Activated naive CD8-positive, alpha-beta T cell treated with anti-CD3 and anti-CD28 coated beads, Interleukin-2, amount 50 U/mL, for 24 hours (primary cell): ENCODE measurements around the gene GNAI2.
A peak's percentile ranks its signal among the peaks of the same experiment; 100 is the strongest.

Experiments used
- ATAC-seq: fragments of 150-1000 bp; cut with Tn5 transposase; one replicate; pipeline ENCODE4 v1.10.0; 2021
- DNase-seq: peaks from one replicate; pipeline ENCODE4 v3.0.0; 2021
- H3K27ac Mint-ChIP-seq: one replicate; pipeline ENCODE4 v1.8.0; 2021; ENCODE audit warnings: mild to moderate bottlenecking, mixed read lengths
- H3K27me3 Mint-ChIP-seq: one replicate; pipeline ENCODE4 v1.8.0; 2021; ENCODE audit warnings: mixed read lengths
- H3K36me3 Mint-ChIP-seq: one replicate; pipeline ENCODE4 v1.8.0; 2021; ENCODE audit warnings: low read depth, mixed read lengths
- H3K4me1 Mint-ChIP-seq: one replicate; pipeline ENCODE4 v1.8.0; 2021; ENCODE audit warnings: mixed read lengths
- H3K4me3 Mint-ChIP-seq: one replicate; pipeline ENCODE4 v1.8.0; 2021; ENCODE audit warnings: mild to moderate bottlenecking, moderate library complexity, mixed read lengths
- H3K9me3 Mint-ChIP-seq: one replicate; pipeline ENCODE4 v1.8.0; 2021; ENCODE audit warnings: mixed read lengths

The GNAI2 gene

DNA sequence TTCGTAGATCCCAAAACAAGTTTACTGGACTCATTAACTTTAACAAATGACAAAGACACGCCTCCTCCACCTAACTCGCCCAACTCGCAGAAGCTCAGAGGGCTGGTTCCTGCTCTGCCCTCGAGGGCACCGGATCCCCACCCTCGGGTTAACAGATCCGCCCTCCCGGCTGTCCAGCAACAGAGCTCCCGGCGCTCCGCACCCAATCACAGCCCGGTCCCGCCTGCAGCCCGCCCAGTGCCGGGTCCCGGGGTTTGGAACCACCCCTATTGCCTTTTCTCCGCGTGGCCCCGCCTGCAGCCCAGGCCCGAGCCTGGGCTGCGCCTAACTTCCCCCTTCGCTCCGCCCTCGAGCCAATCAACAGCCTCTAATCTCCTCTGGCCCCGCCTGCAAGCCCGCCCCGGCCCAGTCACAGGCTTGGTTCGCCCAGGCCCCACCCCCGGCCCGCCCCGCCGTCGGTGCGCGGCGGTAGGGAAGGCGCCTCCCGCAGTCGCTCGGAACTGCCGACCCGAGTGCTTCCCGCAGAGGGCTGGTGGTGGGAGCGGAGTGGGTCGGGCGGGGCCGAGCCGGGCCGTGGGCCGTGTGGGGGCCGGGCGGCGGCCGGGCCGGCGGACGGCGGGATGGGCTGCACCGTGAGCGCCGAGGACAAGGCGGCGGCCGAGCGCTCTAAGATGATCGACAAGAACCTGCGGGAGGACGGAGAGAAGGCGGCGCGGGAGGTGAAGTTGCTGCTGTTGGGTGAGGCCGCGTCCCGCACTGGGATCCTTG, at the start of gene GNAI2:
TSS of gene GNAI2 (plus strand) at position 489 of the 768 bp plus-strand sequence. CDS start at position 621, 132 bp downstream.
- peak; percentile 99 for DNase-seq
- peak within 1 kb of the TSS; percentile 98 for H3K4me3 Mint-ChIP-seq
- H3K27ac Mint-ChIP-seq, result peak within 1 kb of the TSS; percentile 93
- peak; percentile 95 for ATAC-seq
- no peaks in the 10 kb centered on the region for H3K27me3 Mint-ChIP-seq
- H3K4me1 Mint-ChIP-seq, result peaks cover 39% of the 10 kb centered on the region
- no peaks in the 10 kb centered on the region for H3K9me3 Mint-ChIP-seq
- H3K36me3 Mint-ChIP-seq, result peaks cover 3% of the 10 kb centered on the region

- DNase-seq (no peak), ATAC-seq (no peak)
- no peak overlapping the region for H3K4me3 Mint-ChIP-seq
- peaks cover 2% of the 10 kb centered on the region for H3K27me3 Mint-ChIP-seq
- no peaks in the 10 kb centered on the region for H3K9me3 Mint-ChIP-seq
- H3K27ac Mint-ChIP-seq, result no peak overlapping the region
- H3K4me1 Mint-ChIP-seq, result peaks cover 2% of the 10 kb centered on the region
- no peaks in the 10 kb centered on the region for H3K36me3 Mint-ChIP-seq
These were observed 48.3 kb upstream of the GNAI2 start for GRCh38 chr3:50187750-50188149.

- H3K27ac Mint-ChIP-seq, result no peak overlapping the region
- H3K27me3 Mint-ChIP-seq, result peaks cover 9% of the 10 kb centered on the region
- DNase-seq, result peak; percentile 47
- peak; percentile 64 for ATAC-seq
- no peaks in the 10 kb centered on the region for H3K9me3 Mint-ChIP-seq
- no peaks in the 10 kb centered on the region for H3K36me3 Mint-ChIP-seq
- no peak overlapping the region for H3K4me3 Mint-ChIP-seq
- peaks cover 6% of the 10 kb centered on the region for H3K4me1 Mint-ChIP-seq
These were observed 46.7 kb upstream of the GNAI2 start for GRCh38 chr3:50189274-50189673.

- Mint-ChIP-seq H3K27me3 (peaks cover 14% of the 10 kb centered on the region), H3K27ac (no peak overlapping the region), H3K36me3 (no peaks in the 10 kb centered on the region), H3K4me1 (peaks cover 12% of the 10 kb centered on the region), H3K4me3 (no peak overlapping the region), H3K9me3 (no peaks in the 10 kb centered on the region)
- DNase-seq (no peak), ATAC-seq (no peak)
These were observed 46.0 kb upstream of the GNAI2 start for GRCh38 chr3:50189989-50190388.

GRCh38 chr3:50190936-50191660, 44.9 kb upstream of the GNAI2 start, which contains the start of gene GNAT1:
TSS of gene GNAT1 (plus strand) at chr3:50191610. CDS start at chr3:50191726, 116 bp downstream.
- Mint-ChIP-seq H3K36me3 (no peaks in the 10 kb centered on the region), H3K4me1 (peaks cover 12% of the 10 kb centered on the region), H3K4me3 (no peak within 1 kb of the TSS), H3K27me3 (peaks cover 14% of the 10 kb centered on the region), H3K9me3 (no peaks in the 10 kb centered on the region), H3K27ac (no peak within 1 kb of the TSS)
- DNase-seq (no peak), ATAC-seq (no peak)

- Mint-ChIP-seq H3K27ac (no peak overlapping the region), H3K9me3 (no peaks in the 10 kb centered on the region), H3K4me1 (peaks cover 12% of the 10 kb centered on the region), H3K27me3 (peaks cover 14% of the 10 kb centered on the region), H3K36me3 (no peaks in the 10 kb centered on the region), H3K4me3 (no peak overlapping the region)
- ATAC-seq (no peak), DNase-seq (no peak)
These were observed 43.9 kb upstream of the GNAI2 start for GRCh38 chr3:50192124-50192523.

- Mint-ChIP-seq H3K27me3 (peaks cover 14% of the 10 kb centered on the region), H3K4me1 (peaks cover 12% of the 10 kb centered on the region), H3K36me3 (no peaks in the 10 kb centered on the region), H3K27ac (no peak overlapping the region), H3K4me3 (no peak overlapping the region), H3K9me3 (no peaks in the 10 kb centered on the region)
- ATAC-seq (peak; percentile 34), DNase-seq (peak; percentile 87)
These were observed 43.3 kb upstream of the GNAI2 start for GRCh38 chr3:50192689-50193141.

DNA sequence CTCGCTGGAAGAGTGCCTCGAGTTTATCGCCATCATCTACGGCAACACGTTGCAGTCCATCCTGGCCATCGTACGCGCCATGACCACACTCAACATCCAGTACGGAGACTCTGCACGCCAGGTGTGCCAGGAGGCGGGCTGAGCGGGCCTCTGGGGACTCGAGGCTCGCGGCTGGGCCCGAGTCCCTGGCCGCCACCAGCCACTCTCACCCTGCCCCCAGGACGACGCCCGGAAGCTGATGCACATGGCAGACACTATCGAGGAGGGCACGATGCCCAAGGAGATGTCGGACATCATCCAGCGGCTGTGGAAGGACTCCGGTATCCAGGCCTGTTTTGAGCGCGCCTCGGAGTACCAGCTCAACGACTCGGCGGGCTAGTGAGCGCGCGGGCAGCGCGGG, 42.7 kb upstream of the GNAI2 start:
- no peaks in the 10 kb centered on the region for H3K36me3 Mint-ChIP-seq
- H3K4me3 Mint-ChIP-seq, result no peak overlapping the region
- no peak for DNase-seq
- peaks cover 14% of the 10 kb centered on the region for H3K27me3 Mint-ChIP-seq
- H3K4me1 Mint-ChIP-seq, result peaks cover 12% of the 10 kb centered on the region
- no peak for ATAC-seq
- H3K27ac Mint-ChIP-seq, result no peak overlapping the region
- no peaks in the 10 kb centered on the region for H3K9me3 Mint-ChIP-seq

GRCh38 chr3:50193746-50194127, 42.3 kb upstream of the GNAI2 start:
- no peaks in the 10 kb centered on the region for H3K36me3 Mint-ChIP-seq
- peaks cover 12% of the 10 kb centered on the region for H3K4me1 Mint-ChIP-seq
- no peak overlapping the region for H3K27ac Mint-ChIP-seq
- no peak overlapping the region for H3K4me3 Mint-ChIP-seq
- DNase-seq, result no peak
- no peak for ATAC-seq
- no peaks in the 10 kb centered on the region for H3K9me3 Mint-ChIP-seq
- peaks cover 15% of the 10 kb centered on the region for H3K27me3 Mint-ChIP-seq

DNA sequence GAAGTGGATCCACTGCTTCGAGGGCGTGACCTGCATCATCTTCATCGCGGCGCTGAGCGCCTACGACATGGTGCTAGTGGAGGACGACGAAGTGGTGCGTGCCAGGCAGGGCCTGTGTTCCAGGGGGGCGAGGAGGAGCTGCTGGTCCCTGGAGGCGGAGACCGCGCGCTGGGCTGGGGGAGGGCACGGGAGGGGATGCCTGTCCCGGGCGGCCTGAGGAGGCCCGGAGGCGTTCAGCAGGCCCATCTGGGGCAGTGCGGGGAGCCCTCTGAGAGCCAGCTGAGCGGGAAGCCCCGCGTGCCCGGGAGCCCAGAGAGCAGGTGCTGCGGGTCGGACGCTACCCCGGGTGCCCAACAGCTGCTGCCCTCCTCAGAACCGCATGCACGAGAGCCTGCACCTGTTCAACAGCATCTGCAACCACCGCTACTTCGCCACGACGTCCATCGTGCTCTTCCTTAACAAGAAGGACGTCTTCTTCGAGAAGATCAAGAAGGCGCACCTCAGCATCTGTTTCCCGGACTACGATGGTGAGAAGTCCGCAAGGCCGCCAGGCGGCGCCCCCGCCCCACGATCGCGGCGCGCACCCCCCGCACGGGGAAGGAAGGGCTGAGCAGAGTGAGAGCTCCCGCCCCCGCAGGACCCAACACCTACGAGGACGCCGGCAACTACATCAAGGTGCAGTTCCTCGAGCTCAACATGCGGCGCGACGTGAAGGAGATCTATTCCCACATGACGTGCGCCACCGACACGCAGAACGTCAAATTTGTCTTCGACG, 41.7 kb upstream of the GNAI2 start:
- DNase-seq (peak; percentile 79), ATAC-seq (peak; percentile 69)
- H3K27me3 Mint-ChIP-seq, result peaks cover 18% of the 10 kb centered on the region
- H3K36me3 Mint-ChIP-seq, result no peaks in the 10 kb centered on the region
- no peak overlapping the region for H3K27ac Mint-ChIP-seq
- no peaks in the 10 kb centered on the region for H3K9me3 Mint-ChIP-seq
- no peak overlapping the region for H3K4me3 Mint-ChIP-seq
- H3K4me1 Mint-ChIP-seq, result peaks cover 12% of the 10 kb centered on the region

GRCh38 chr3:50194903-50195500, 41.0 kb upstream of the GNAI2 start:
- H3K27ac Mint-ChIP-seq, result no peak overlapping the region
- H3K4me1 Mint-ChIP-seq, result peaks cover 12% of the 10 kb centered on the region
- DNase-seq (peak; percentile 43), ATAC-seq (peak; percentile 20)
- H3K4me3 Mint-ChIP-seq, result no peak overlapping the region
- H3K9me3 Mint-ChIP-seq, result no peaks in the 10 kb centered on the region
- peaks cover 18% of the 10 kb centered on the region for H3K27me3 Mint-ChIP-seq
- H3K36me3 Mint-ChIP-seq, result no peaks in the 10 kb centered on the region

- H3K4me1 Mint-ChIP-seq, result peaks cover 12% of the 10 kb centered on the region
- no peaks in the 10 kb centered on the region for H3K36me3 Mint-ChIP-seq
- no peak overlapping the region for H3K27ac Mint-ChIP-seq
- H3K9me3 Mint-ChIP-seq, result no peaks in the 10 kb centered on the region
- ATAC-seq (no peak), DNase-seq (no peak)
- peaks cover 20% of the 10 kb centered on the region for H3K27me3 Mint-ChIP-seq
- H3K4me3 Mint-ChIP-seq, result no peak overlapping the region
These were observed 40.3 kb upstream of the GNAI2 start for GRCh38 chr3:50195501-50196252.

GRCh38 chr3:50196253-50196801, 39.7 kb upstream of the GNAI2 start:
- Mint-ChIP-seq H3K36me3 (no peaks in the 10 kb centered on the region), H3K4me1 (peaks cover 12% of the 10 kb centered on the region), H3K4me3 (no peak overlapping the region), H3K27ac (no peak overlapping the region), H3K9me3 (no peaks in the 10 kb centered on the region), H3K27me3 (peaks cover 24% of the 10 kb centered on the region)
- no peak for DNase-seq
- no peak for ATAC-seq
